Gastrocnemius medialis (tissue), 4 donors: Measurements from ENCODE around the gene CELF4. TPM values are rescaled to one million over a fixed set of nuclear protein-coding genes. Genes with fewer than 3 reads are reported as not detected.

Source experiments
- ATAC-seq, 2 donors: fragments of 150-250 bp; one replicate each; pipeline ENCODE4 v1.9.1; 2016
- DNase-seq, 2 donors: peaks; one replicate each; pipeline ENCODE4 v3.0.0-alpha.2; 2019
- H3K27ac ChIP-seq, 4 donors: fragments of 200-600 bp; sonication (generic); 1 replicate in 1 of 4; 2 replicates in 3 of 4; pipeline ENCODE4 v1.5.1; 2016 to 2018; ENCODE audit warnings: mild to moderate bottlenecking in 2 of 4, moderate library complexity in 1 of 4
- H3K27me3 ChIP-seq, 3 donors: fragments of 200-600 bp; sonication (generic) in 2 of 3; 1 replicate in 1 of 3; 2 replicates in 2 of 3; pipeline versions ENCODE4 v1.5.1 to v1.6.0; 2016 to 2019; ENCODE audit warnings: mild to moderate bottlenecking in 1 of 3, moderate library complexity in 1 of 3
- H3K36me3 ChIP-seq, 2 donors: fragments of 200-600 bp; sonication (generic) in 1 of 2; one replicate each; pipeline ENCODE4 v1.5.1; 2017 to 2018
- H3K4me1 ChIP-seq, 2 donors: fragments of 200-600 bp; sonication (generic) in 1 of 2; one replicate each; pipeline ENCODE4 v1.5.1; 2016 to 2017; ENCODE audit warnings: mild to moderate bottlenecking in 2 of 2
- H3K4me3 ChIP-seq, 4 donors: fragments of 200-600 bp; sonication (generic) in 3 of 4; 1 replicate in 1 of 4; 2 replicates in 3 of 4; pipeline ENCODE4 v1.5.1; 2016 to 2019; ENCODE audit warnings: mild to moderate bottlenecking in 2 of 4
- H3K9me3 ChIP-seq, 3 donors: fragments of 200-600 bp; sonication (generic) in 2 of 3; 1 replicate in 1 of 3; 2 replicates in 2 of 3; pipeline ENCODE4 v1.5.1; 2016 to 2019
- POLR2A ChIP-seq, 2 donors: fragments of 450-650 bp; IDR thresholded peaks; one replicate each; pipeline ENCODE4 v1.6.1; 2017; ENCODE audit warnings: antibody characterized with exemption in 2 of 2, mild to moderate bottlenecking in 2 of 2, moderate library complexity in 2 of 2
- in situ Hi-C, 4 donors: fragments of 200-750 bp; cut with MboI; loops; one replicate each; pipeline versions ENCODE4 v1.15.0 to v1.8.0; 2017; ENCODE audit warnings: low sequenced_read_pairs in 4 of 4
- intact Hi-C: fragments of 100-400 bp; cut with DNase I; formaldehyde crosslinking; loops from one replicate; pipeline ENCODE4 v1.15.1; 2023; ENCODE audit warnings: low total_unique reads
- total RNA-seq, 4 donors: library from RNA; depleted of rRNA; stranded (reverse); fragments of >200 nt; gene quantifications; one replicate each; pipeline versions ENCODE4 v1.1.0 to v1.2.3, GENCODE V29; 2016
- TF ChIP-seq, protein P1 (sequence below), 5 experiments: fragments of 450-650 bp in 3 of 5; fragments of 200-600 bp in 2 of 5; sonication (generic) in 2 of 5; IDR thresholded peaks in 4 of 5; conservative IDR thresholded peaks in 1 of 5; 1 replicate in 4 of 5; 2 replicates in 1 of 5; pipeline ENCODE4 v1.5.1; 2016 to 2019; ENCODE audit warnings: antibody characterized with exemption in 5 of 5, mild to moderate bottlenecking in 3 of 5, moderate library complexity in 3 of 5

Gene CELF4
- total RNA-seq, 4 donors from 2014 or later, result not detected

DNA sequence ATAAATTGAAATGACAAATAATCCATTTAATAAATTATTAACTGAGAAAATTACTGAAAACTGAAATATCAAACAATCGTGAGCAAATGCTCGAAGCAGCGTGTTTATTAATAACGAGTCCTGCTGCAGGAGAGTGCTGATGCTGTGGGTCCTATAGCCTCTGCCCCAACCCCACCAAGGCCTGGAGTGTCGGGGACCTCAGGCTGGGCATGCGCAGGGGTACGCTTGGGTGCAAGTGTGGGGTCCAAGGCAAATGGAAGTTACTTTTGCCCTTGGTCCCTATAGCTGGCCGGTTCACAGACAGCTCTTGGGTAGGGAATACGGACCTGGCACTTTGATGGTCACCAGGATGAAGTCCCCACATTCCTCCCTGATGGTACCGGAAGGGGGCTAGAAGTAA is 43.3 kb upstream of the CELF4 start:
- Histone ChIP-seq H3K36me3 (no peaks in the 10 kb centered on the region), H3K27ac (no peak overlapping the region), H3K4me1 (no peaks in the 10 kb centered on the region), H3K4me3 (no peak overlapping the region), H3K27me3 (no peaks in the 10 kb centered on the region), H3K9me3 (no peaks in the 10 kb centered on the region)
- DNase-seq, result no peak
- in situ Hi-C loops, result no loop called here
- TF ChIP-seq, protein P1, sequence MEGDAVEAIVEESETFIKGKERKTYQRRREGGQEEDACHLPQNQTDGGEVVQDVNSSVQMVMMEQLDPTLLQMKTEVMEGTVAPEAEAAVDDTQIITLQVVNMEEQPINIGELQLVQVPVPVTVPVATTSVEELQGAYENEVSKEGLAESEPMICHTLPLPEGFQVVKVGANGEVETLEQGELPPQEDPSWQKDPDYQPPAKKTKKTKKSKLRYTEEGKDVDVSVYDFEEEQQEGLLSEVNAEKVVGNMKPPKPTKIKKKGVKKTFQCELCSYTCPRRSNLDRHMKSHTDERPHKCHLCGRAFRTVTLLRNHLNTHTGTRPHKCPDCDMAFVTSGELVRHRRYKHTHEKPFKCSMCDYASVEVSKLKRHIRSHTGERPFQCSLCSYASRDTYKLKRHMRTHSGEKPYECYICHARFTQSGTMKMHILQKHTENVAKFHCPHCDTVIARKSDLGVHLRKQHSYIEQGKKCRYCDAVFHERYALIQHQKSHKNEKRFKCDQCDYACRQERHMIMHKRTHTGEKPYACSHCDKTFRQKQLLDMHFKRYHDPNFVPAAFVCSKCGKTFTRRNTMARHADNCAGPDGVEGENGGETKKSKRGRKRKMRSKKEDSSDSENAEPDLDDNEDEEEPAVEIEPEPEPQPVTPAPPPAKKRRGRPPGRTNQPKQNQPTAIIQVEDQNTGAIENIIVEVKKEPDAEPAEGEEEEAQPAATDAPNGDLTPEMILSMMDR (IDR thresholded peaks at IDR 0.05 in 4 of 5, conservative IDR thresholded peaks at IDR 0.05 in 1 of 5), result no peak
- no peak for TF ChIP-seq POLR2A (IDR thresholded peaks at IDR 0.05)
- ATAC-seq, result no peak
- intact Hi-C loops, result no loop called here

DNA sequence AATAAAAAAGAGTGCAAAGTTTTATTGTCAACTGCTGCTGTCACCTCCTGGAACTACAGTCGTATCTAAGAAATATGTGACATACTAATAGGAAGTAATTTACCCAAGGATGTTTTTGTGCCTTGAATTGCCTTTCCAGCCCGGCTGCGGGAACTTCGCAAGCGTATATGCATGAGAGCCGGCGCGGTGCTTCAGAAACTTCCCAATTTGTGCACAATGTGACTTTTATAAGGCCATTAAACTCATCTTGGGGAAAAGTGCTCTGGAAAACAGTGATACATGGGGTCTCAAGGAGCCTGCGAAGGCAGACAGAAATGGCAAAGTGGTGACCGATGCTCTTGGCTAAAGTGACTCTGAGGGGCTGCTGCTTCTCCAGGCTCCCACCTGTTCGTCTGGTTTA is 41.7 kb upstream of the CELF4 start:
- Histone ChIP-seq H3K9me3 (no peaks in the 10 kb centered on the region), H3K4me1 (no peaks in the 10 kb centered on the region), H3K4me3 (no peak overlapping the region), H3K27me3 (no peaks in the 10 kb centered on the region), H3K27ac (no peak overlapping the region), H3K36me3 (no peaks in the 10 kb centered on the region)
- intact Hi-C loops (no loop called here), in situ Hi-C loops (no loop called here)
- TF ChIP-seq, protein P1 (IDR thresholded peaks at IDR 0.05 in 4 of 5, conservative IDR thresholded peaks at IDR 0.05 in 1 of 5), result no peak
- no peak for TF ChIP-seq POLR2A (IDR thresholded peaks at IDR 0.05)
- no peak for DNase-seq
- ATAC-seq, result no peak

DNA sequence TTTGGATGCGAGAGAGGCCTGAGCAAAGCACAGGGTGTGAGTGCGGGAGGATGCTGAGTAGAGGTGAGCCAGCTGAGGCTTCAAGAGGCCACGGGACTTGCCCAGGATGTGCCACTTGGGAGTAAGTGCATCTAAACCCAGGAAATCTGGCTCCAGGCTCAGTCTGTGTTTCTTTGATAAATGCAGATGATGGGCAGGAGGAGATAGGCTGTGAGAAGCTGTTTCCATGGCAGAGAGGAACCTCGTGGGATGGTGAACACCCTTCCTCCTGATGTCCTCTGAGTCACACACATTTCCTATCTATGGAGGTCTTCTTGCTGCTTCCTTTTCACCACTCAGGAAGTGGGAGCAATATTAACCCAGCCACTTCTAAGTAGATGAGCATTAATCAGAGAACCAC is 38.4 kb upstream of the CELF4 start:
- Histone ChIP-seq H3K4me3 (no peak overlapping the region), H3K27ac (no peak overlapping the region), H3K9me3 (no peaks in the 10 kb centered on the region), H3K36me3 (no peaks in the 10 kb centered on the region), H3K4me1 (no peaks in the 10 kb centered on the region), H3K27me3 (no peaks in the 10 kb centered on the region)
- ATAC-seq, result no peak
- DNase-seq, result no peak
- TF ChIP-seq, protein P1 (IDR thresholded peaks at IDR 0.05 in 4 of 5, conservative IDR thresholded peaks at IDR 0.05 in 1 of 5), result no peak
- intact Hi-C loops (no loop called here), in situ Hi-C loops (no loop called here)

DNA sequence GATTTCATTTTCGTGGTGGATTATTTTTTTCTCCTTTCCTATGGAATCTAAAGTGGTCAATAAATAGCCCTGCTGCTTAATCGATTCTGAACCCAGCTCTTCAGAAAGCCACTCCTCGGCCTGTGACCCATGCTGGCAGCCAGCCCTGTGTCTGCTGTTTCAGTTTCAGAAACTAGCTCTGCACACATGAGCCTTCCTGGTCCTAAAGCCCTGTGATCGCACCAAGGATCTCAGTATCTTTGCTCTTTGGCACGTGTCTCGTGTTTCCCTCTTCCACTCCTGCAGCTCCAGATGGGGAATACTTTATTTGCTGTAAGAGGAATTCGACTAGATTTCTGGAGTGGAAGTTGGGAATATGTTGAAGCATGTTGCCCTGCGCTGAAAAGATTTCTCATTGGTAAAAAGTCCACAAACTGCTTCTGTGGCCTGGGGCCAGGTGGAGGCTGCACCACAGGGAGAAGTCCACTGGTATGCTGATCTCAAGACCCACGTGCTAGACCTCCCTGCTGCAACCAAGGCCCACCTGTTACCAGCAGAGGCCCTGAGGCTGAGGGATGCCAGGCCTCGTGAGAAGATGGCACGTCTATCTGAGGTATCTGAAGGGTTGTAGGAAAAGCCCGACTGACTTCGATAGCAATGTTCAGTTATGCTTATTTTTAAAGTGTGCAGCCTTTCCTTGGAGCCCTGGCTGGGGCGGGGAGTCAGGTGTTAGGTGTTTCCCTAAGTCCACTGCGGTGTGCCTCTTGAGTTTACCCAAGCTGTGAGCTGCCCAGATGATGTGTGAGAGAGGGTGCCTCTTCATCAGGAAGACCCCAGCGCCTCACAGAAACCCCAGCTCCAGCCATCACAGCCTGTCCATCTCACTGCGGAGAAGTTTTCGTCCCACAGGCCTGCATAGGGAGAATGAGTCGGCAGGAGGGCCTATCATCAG is 33.6 kb upstream of the CELF4 start:
- ATAC-seq (no peak), DNase-seq (no peak)
- intact Hi-C loops (no loop called here), in situ Hi-C loops (no loop called here)
- no peaks in the 10 kb centered on the region for H3K27me3 ChIP-seq
- no peaks in the 10 kb centered on the region for H3K4me1 ChIP-seq
- TF ChIP-seq POLR2A (IDR thresholded peaks at IDR 0.05), result no peak
- TF ChIP-seq, protein P1 (IDR thresholded peaks at IDR 0.05 in 4 of 5, conservative IDR thresholded peaks at IDR 0.05 in 1 of 5), result no peak
- no peaks in the 10 kb centered on the region for H3K36me3 ChIP-seq
- H3K9me3 ChIP-seq, result no peaks in the 10 kb centered on the region
- H3K4me3 ChIP-seq, result no peak overlapping the region
- H3K27ac ChIP-seq, result no peak overlapping the region
